CD4-positive, alpha-beta T cell (primary cell): ENCODE results near the gene DHRS3. TPM values are rescaled to one million over a fixed set of nuclear protein-coding genes. Genes with fewer than 3 reads are reported as not detected.
"Not testable (repeated sequence)": the region's sequence is repeated elsewhere in the genome, so short reads cannot be mapped to it uniquely, and the experiment has no call there.

Source experiments
- ATAC-seq: fragments of 200-7000 bp; cut with Tn5 transposase; one replicate; pipeline ENCODE4 v1.10.0; 2022; ENCODE audit warnings: mild to moderate bottlenecking; ENCODE audit not compliant: poor library complexity
- CTCF ChIA-PET: fragments of 350-600 bp; sonication (Branson Sonifier 250); formaldehyde crosslinking; loops from one replicate; lab custom pipeline; 2021; ENCODE audit warnings: antibody characterized with exemption, inconsistent platforms; lab: Charles Lee
- POLR2A ChIA-PET: fragments of 350-600 bp; sonication (Branson Sonifier 250); formaldehyde crosslinking; loops from one replicate; lab custom pipeline; 2021; ENCODE audit warnings: antibody characterized with exemption, inconsistent platforms; lab: Charles Lee
- DNase-seq, 14 experiments: peaks; one replicate each; pipeline ENCODE4 v3.0.0-alpha.2; 2013 to 2020; ENCODE audit warnings: mixed read lengths in 2 of 14
- H3K27ac ChIP-seq, 2 donors: one replicate each; pipeline versions ENCODE4 v1.5.1 to v1.7.0; 2013; ENCODE audit warnings: low read length in 2 of 2, low read depth in 1 of 2, mild to moderate bottlenecking in 1 of 2
- H3K27me3 ChIP-seq, 2 experiments: 1 replicate in 1 of 2; 2 replicates in 1 of 2; pipeline versions ENCODE4 v1.6.1 to v1.7.0; 2013; ENCODE audit warnings: low read length in 2 of 2, control low read depth in 1 of 2, mild to moderate bottlenecking in 1 of 2, moderate library complexity in 1 of 2; ENCODE audit not compliant: insufficient read depth in 2 of 2, control insufficient read depth in 1 of 2
- H3K36me3 ChIP-seq: one replicate; pipeline ENCODE4 v1.6.1; 2013; ENCODE audit warnings: low read length, control low read depth; ENCODE audit not compliant: insufficient read depth
- H3K4me1 ChIP-seq: one replicate; pipeline ENCODE4 v1.6.1; 2013; ENCODE audit warnings: low read length, control low read depth; ENCODE audit not compliant: insufficient read depth
- H3K4me3 ChIP-seq: one replicate; pipeline ENCODE4 v1.5.1; 2013; ENCODE audit warnings: mild to moderate bottlenecking, low read length, moderate library complexity
- H3K9me3 ChIP-seq, 2 experiments: 1 replicate in 1 of 2; 2 replicates in 1 of 2; pipeline versions ENCODE4 v1.6.1 to v1.7.0; 2013; ENCODE audit warnings: low read length in 2 of 2, mild to moderate bottlenecking in 2 of 2, control low read depth in 1 of 2, moderate library complexity in 1 of 2; ENCODE audit not compliant: control insufficient read depth in 1 of 2, insufficient read depth in 1 of 2
- H3K27ac Mint-ChIP-seq: one replicate; pipeline ENCODE4 v1.8.0; 2020; ENCODE audit warnings: mixed read lengths
- H3K27me3 Mint-ChIP-seq: one replicate; pipeline ENCODE4 v1.8.0; 2021; ENCODE audit warnings: mixed read lengths
- H3K36me3 Mint-ChIP-seq: one replicate; pipeline ENCODE4 v1.8.0; 2021; ENCODE audit warnings: low read depth, mixed read lengths
- H3K4me1 Mint-ChIP-seq: one replicate; pipeline ENCODE4 v1.8.0; 2021; ENCODE audit warnings: low read depth, mixed read lengths
- H3K4me3 Mint-ChIP-seq: one replicate; pipeline ENCODE4 v1.8.0; 2020; ENCODE audit warnings: mild to moderate bottlenecking, mixed read lengths
- H3K9me3 Mint-ChIP-seq: one replicate; pipeline ENCODE4 v1.8.0; 2020; ENCODE audit warnings: mixed read lengths
- intact Hi-C, 2 experiments: fragments of 100-400 bp; cut with DNase I in 1 of 2; cut with micrococcal nuclease in 1 of 2; formaldehyde crosslinking; loops; one replicate each; pipeline versions ENCODE4 v1.15.1 to v1.9.0; 2023 to 2025; cut with DNase I, micrococcal nuclease
- total RNA-seq, 174 experiments: library from RNA in 2 of 174; stranded (reverse) in 2 of 174; gene quantifications; one replicate each; pipeline ENCODE4 v1.2.3 and lab custom pipeline; 2021 to 2026
- TF ChIP-seq, protein P1 (sequence below): fragments of 200-600 bp; IDR thresholded peaks from one replicate; pipeline ENCODE4 v1.8.0; 2022; ENCODE audit warnings: antibody characterized with exemption, mild to moderate bottlenecking

The DHRS3 gene
- total RNA-seq, 2 experiments from 2014 or later = 102 to 108 TPM

GRCh38 chr1:12566484-12567287 is 51.3 kb downstream of the DHRS3 start:
- H3K36me3 Mint-ChIP-seq = peaks cover 62% of the 10 kb centered on the region

GRCh38 chr1:12565966-12566352 is 52.1 kb downstream of the DHRS3 start:
- Histone ChIP-seq H3K4me1 (no peaks in the 10 kb centered on the region), H3K9me3 (peaks cover 27 to 33% of the 10 kb centered on the region in 2 experiments), H3K27ac (no peak overlapping the region), H3K27me3 (no peaks in the 10 kb centered on the region), H3K36me3 (peaks cover 22% of the 10 kb centered on the region), H3K4me3 (no peak overlapping the region)
- Mint-ChIP-seq H3K4me1 (peaks cover 5% of the 10 kb centered on the region), H3K36me3 (peaks cover 55% of the 10 kb centered on the region), H3K27me3 (no peaks in the 10 kb centered on the region), H3K9me3 (peaks cover 6% of the 10 kb centered on the region), H3K27ac (no peak overlapping the region), H3K4me3 (no peak overlapping the region)
- intact Hi-C loops = no loop called here
- TF ChIP-seq, protein P1, sequence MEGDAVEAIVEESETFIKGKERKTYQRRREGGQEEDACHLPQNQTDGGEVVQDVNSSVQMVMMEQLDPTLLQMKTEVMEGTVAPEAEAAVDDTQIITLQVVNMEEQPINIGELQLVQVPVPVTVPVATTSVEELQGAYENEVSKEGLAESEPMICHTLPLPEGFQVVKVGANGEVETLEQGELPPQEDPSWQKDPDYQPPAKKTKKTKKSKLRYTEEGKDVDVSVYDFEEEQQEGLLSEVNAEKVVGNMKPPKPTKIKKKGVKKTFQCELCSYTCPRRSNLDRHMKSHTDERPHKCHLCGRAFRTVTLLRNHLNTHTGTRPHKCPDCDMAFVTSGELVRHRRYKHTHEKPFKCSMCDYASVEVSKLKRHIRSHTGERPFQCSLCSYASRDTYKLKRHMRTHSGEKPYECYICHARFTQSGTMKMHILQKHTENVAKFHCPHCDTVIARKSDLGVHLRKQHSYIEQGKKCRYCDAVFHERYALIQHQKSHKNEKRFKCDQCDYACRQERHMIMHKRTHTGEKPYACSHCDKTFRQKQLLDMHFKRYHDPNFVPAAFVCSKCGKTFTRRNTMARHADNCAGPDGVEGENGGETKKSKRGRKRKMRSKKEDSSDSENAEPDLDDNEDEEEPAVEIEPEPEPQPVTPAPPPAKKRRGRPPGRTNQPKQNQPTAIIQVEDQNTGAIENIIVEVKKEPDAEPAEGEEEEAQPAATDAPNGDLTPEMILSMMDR = no peak
- DNase-seq (peak in 1 of 14 experiments; percentile 4), ATAC-seq (no peak)
- POLR2A ChIA-PET = no interaction called here
- CTCF ChIA-PET = no interaction called here

More at GRCh38 chr1:12566484-12567287, 51.3 kb downstream of the DHRS3 start:
- no peak overlapping the region for H3K27ac ChIP-seq
- Mint-ChIP-seq H3K27ac (peak overlapping the region; percentile 33), H3K27me3 (no peaks in the 10 kb centered on the region), H3K9me3 (peaks cover 6% of the 10 kb centered on the region), H3K4me1 (peaks cover 5% of the 10 kb centered on the region), H3K4me3 (no peak overlapping the region)
- ChIA-PET POLR2A (interaction anchor here (0.7 kb wide), 1 partner anchor 88 kb away, joined by 3 read pairs; no protein-coding TSS in a partner anchor), CTCF (no interaction called here)
- no peaks in the 10 kb centered on the region for H3K27me3 ChIP-seq
- TF ChIP-seq, protein P1 = no peak
- H3K9me3 ChIP-seq = peaks cover 27% of the 10 kb centered on the region in 2 experiments
- no peak overlapping the region for H3K4me3 ChIP-seq
- ATAC-seq (peak; percentile 14), DNase-seq (no peak)
- intact Hi-C loops = no loop called here
- H3K36me3 ChIP-seq = peaks cover 27% of the 10 kb centered on the region
- H3K4me1 ChIP-seq = no peaks in the 10 kb centered on the region

DNA sequence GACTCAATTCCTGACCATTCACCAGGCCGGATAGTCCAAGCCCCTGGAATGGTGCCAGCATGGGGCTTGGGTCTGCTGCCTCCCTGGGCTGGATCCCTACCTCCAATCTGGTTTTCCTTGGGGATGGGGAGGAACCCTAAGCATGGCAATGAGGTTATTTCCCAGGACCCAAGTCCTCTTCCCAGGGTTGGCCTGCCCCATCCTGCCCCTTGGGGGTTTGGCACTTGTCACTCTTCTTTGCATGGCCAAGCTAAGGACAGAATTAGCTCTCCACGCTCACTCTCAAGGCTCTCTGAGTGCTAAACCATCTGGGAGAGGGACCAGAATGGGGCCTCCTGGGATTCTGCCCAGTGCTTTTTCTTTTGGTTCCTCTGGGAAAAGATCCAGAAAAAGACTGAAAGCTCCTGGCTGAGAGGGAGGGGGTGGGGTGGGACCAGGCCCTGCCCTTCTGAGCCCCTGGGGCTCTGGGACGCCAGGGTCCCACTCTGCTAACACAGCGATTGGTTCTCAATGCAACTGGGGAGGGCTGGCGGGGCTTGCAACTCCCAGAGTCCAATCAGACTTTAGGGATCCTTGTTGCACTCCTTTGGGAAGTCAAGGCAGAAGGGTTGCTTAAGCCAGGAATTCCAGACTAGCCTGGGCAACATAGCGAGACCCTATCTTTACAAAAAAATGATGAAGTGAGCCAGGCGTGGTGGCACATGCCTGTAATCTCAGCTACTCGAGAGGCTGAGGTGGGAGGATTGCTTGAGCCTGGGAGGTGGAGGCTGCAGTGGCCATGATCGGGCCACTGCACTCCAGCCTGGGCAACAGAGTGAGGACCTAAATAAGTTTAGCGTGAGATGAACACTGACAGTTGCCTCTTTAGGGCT is 52.7 kb downstream of the DHRS3 start:
- Histone ChIP-seq H3K27ac (no peak overlapping the region), H3K27me3 (no peaks in the 10 kb centered on the region), H3K4me3 (no peak overlapping the region), H3K4me1 (no peaks in the 10 kb centered on the region), H3K36me3 (peaks cover 16% of the 10 kb centered on the region), H3K9me3 (peaks cover 27 to 33% of the 10 kb centered on the region in 2 experiments)
- TF ChIP-seq, protein P1 = no peak
- Mint-ChIP-seq H3K4me1 (peaks cover 5% of the 10 kb centered on the region), H3K36me3 (peaks cover 49% of the 10 kb centered on the region), H3K4me3 (no peak overlapping the region), H3K27me3 (no peaks in the 10 kb centered on the region), H3K9me3 (peaks cover 6% of the 10 kb centered on the region), H3K27ac (no peak overlapping the region)
- intact Hi-C loops = no loop called here
- no peak for DNase-seq
- POLR2A ChIA-PET = no interaction called here
- ATAC-seq = no peak
- CTCF ChIA-PET = no interaction called here

- Histone ChIP-seq H3K9me3 (peaks cover 27 to 33% of the 10 kb centered on the region in 2 experiments), H3K36me3 (peaks cover 12% of the 10 kb centered on the region)
- POLR2A ChIA-PET, H3K27ac Mint-ChIP-seq, H3K4me3 ChIP-seq, ATAC-seq, H3K27me3 Mint-ChIP-seq, CTCF ChIA-PET, H3K27me3 ChIP-seq, H3K4me1 ChIP-seq, H3K4me1 Mint-ChIP-seq, H3K9me3 Mint-ChIP-seq, H3K27ac ChIP-seq, DNase-seq, H3K4me3 Mint-ChIP-seq, intact Hi-C loops: not testable (repeated sequence)
- peaks cover 42% of the 10 kb centered on the region for H3K36me3 Mint-ChIP-seq
These were observed 53.8 kb downstream of the DHRS3 start for GRCh38 chr1:12564251-12564650.
